Measurements from ENCODE around the gene CANT1. TPM values are rescaled to one million over a fixed set of nuclear protein-coding genes. Genes with fewer than 3 reads are reported as not detected.

The CANT1 gene
- total RNA-seq, 2 experiments from 2014 or later: 48.7 to 51.0 TPM

- H3K9me3 Mint-ChIP-seq: no peaks in the 10 kb centered on the region
These were observed 48.0 kb downstream of the CANT1 start for GRCh38 chr17:78961571-78961970.

GRCh38 chr17:78960928-78961327 lies 48.6 kb downstream of the CANT1 start:
- intact Hi-C loops (cut with micrococcal nuclease): no loop called here
- no peak for DNase-seq
- H3K27me3 Mint-ChIP-seq (ENCODE audit: low read depth): no peaks in the 10 kb centered on the region
- H3K36me3 Mint-ChIP-seq (ENCODE audit: low read depth): no peaks in the 10 kb centered on the region
- no peaks in the 10 kb centered on the region for H3K4me1 Mint-ChIP-seq (ENCODE audit: low read depth)
- no peak overlapping the region for H3K27ac Mint-ChIP-seq
- CTCF ChIA-PET: interaction anchor here (1.6 kb wide), 1 partner anchor 11 kb away, joined by 5 read pairs; no protein-coding TSS in a partner anchor
- H3K4me3 Mint-ChIP-seq: no peak overlapping the region
- no peaks in the 10 kb centered on the region for H3K9me3 Mint-ChIP-seq

More at GRCh38 chr17:78961571-78961970, 48.0 kb downstream of the CANT1 start:
- Mint-ChIP-seq H3K27me3 (ENCODE audit: low read depth) (no peaks in the 10 kb centered on the region), H3K4me1 (ENCODE audit: low read depth) (no peaks in the 10 kb centered on the region), H3K36me3 (ENCODE audit: low read depth) (no peaks in the 10 kb centered on the region), H3K27ac (no peak overlapping the region), H3K4me3 (no peak overlapping the region)
- DNase-seq: no peak
- intact Hi-C loops (cut with micrococcal nuclease): no loop called here
- CTCF ChIA-PET: no interaction called here

- Mint-ChIP-seq H3K4me1 (ENCODE audit: low read depth) (peaks cover under 1% of the 10 kb centered on the region), H3K9me3 (no peaks in the 10 kb centered on the region), H3K27me3 (ENCODE audit: low read depth) (no peaks in the 10 kb centered on the region), H3K4me3 (no peak overlapping the region), H3K36me3 (ENCODE audit: low read depth) (no peaks in the 10 kb centered on the region), H3K27ac (no peak overlapping the region)
- CTCF ChIA-PET: interaction anchor here (0.7 to 1.6 kb wide), 2 partner anchors 12 to 321 kb away, joined by 3 to 5 read pairs; no protein-coding TSS in a partner anchor
- intact Hi-C loops (cut with micrococcal nuclease): no loop called here
- DNase-seq: no peak
These were observed 49.8 kb downstream of the CANT1 start for GRCh38 chr17:78959803-78960202.

GRCh38 chr17:78958641-78959127 lies 50.9 kb downstream of the CANT1 start:
- intact Hi-C loops (cut with micrococcal nuclease): no loop called here
- H3K36me3 Mint-ChIP-seq (ENCODE audit: low read depth): no peaks in the 10 kb centered on the region
- peaks cover 1% of the 10 kb centered on the region for H3K4me1 Mint-ChIP-seq (ENCODE audit: low read depth)
- no peaks in the 10 kb centered on the region for H3K9me3 Mint-ChIP-seq
- no peak for DNase-seq
- H3K27me3 Mint-ChIP-seq (ENCODE audit: low read depth): no peaks in the 10 kb centered on the region
- CTCF ChIA-PET: interaction anchor here (1.2 kb wide), 1 partner anchor 11 kb away, joined by 3 read pairs; no protein-coding TSS in a partner anchor
- H3K4me3 Mint-ChIP-seq: no peak overlapping the region
- H3K27ac Mint-ChIP-seq: no peak overlapping the region

- Mint-ChIP-seq H3K9me3 (no peaks in the 10 kb centered on the region), H3K36me3 (ENCODE audit: low read depth) (no peaks in the 10 kb centered on the region), H3K4me1 (ENCODE audit: low read depth) (peaks cover 1% of the 10 kb centered on the region), H3K4me3 (no peak overlapping the region), H3K27ac (no peak overlapping the region), H3K27me3 (ENCODE audit: low read depth) (no peaks in the 10 kb centered on the region)
- intact Hi-C loops (cut with micrococcal nuclease): no loop called here
- DNase-seq: no peak
- CTCF ChIA-PET: interaction anchor here (0.6 kb wide), 1 partner anchor 36 kb away, joined by 3 read pairs; no protein-coding TSS in a partner anchor
These were observed 52.4 kb downstream of the CANT1 start for GRCh38 chr17:78957128-78957527.

- intact Hi-C loops (cut with micrococcal nuclease): no loop called here
- CTCF ChIA-PET: no interaction called here
- Mint-ChIP-seq H3K4me1 (ENCODE audit: low read depth) (peaks cover 1% of the 10 kb centered on the region), H3K36me3 (ENCODE audit: low read depth) (no peaks in the 10 kb centered on the region), H3K27ac (no peak overlapping the region), H3K9me3 (peaks cover 3% of the 10 kb centered on the region), H3K4me3 (no peak overlapping the region), H3K27me3 (ENCODE audit: low read depth) (no peaks in the 10 kb centered on the region)
- DNase-seq: no peak
These were observed 53.3 kb downstream of the CANT1 start for GRCh38 chr17:78956254-78956653.

- DNase-seq: no peak
- no peak overlapping the region for H3K4me3 Mint-ChIP-seq
- intact Hi-C loops (cut with micrococcal nuclease): no loop called here
- H3K27ac Mint-ChIP-seq: no peak overlapping the region
- H3K27me3 Mint-ChIP-seq (ENCODE audit: low read depth): no peaks in the 10 kb centered on the region
- no peaks in the 10 kb centered on the region for H3K36me3 Mint-ChIP-seq (ENCODE audit: low read depth)
- CTCF ChIA-PET: no interaction called here
- peaks cover 18% of the 10 kb centered on the region for H3K9me3 Mint-ChIP-seq
- peaks cover 1% of the 10 kb centered on the region for H3K4me1 Mint-ChIP-seq (ENCODE audit: low read depth)
These were observed 54.9 kb downstream of the CANT1 start for GRCh38 chr17:78954684-78955083.

- CTCF ChIA-PET: no interaction called here
- peaks cover 1% of the 10 kb centered on the region for H3K4me1 Mint-ChIP-seq (ENCODE audit: low read depth)
These were observed 55.9 kb downstream of the CANT1 start for GRCh38 chr17:78953356-78954350.

GRCh38 chr17:78952706-78953105 lies 56.9 kb downstream of the CANT1 start:
- CTCF ChIA-PET: interaction anchor here (2.0 kb wide), 1 partner anchor 18 kb away, joined by 7 read pairs; no protein-coding TSS in a partner anchor
- peaks cover 1% of the 10 kb centered on the region for H3K4me1 Mint-ChIP-seq (ENCODE audit: low read depth)
- H3K27ac Mint-ChIP-seq: no peak overlapping the region
- no peak for DNase-seq
- intact Hi-C loops (cut with micrococcal nuclease): no loop called here
- H3K9me3 Mint-ChIP-seq: peaks cover 20% of the 10 kb centered on the region
- H3K27me3 Mint-ChIP-seq (ENCODE audit: low read depth): no peaks in the 10 kb centered on the region
- no peaks in the 10 kb centered on the region for H3K36me3 Mint-ChIP-seq (ENCODE audit: low read depth)
- H3K4me3 Mint-ChIP-seq: no peak overlapping the region

More at GRCh38 chr17:78953356-78954350, 55.9 kb downstream of the CANT1 start:
- no peak overlapping the region for H3K4me3 Mint-ChIP-seq
- H3K36me3 Mint-ChIP-seq (ENCODE audit: low read depth): no peaks in the 10 kb centered on the region
- no peak for DNase-seq
- H3K27ac Mint-ChIP-seq: no peak overlapping the region
- intact Hi-C loops (cut with micrococcal nuclease): no loop called here
- H3K9me3 Mint-ChIP-seq: peaks cover 20% of the 10 kb centered on the region
- H3K27me3 Mint-ChIP-seq (ENCODE audit: low read depth): no peaks in the 10 kb centered on the region

- DNase-seq: no peak
- H3K9me3 Mint-ChIP-seq: peaks cover 20% of the 10 kb centered on the region
- intact Hi-C loops (cut with micrococcal nuclease): no loop called here
- CTCF ChIA-PET: interaction anchor here (2.0 kb wide), 1 partner anchor 19 kb away, joined by 7 read pairs; no protein-coding TSS in a partner anchor
- no peaks in the 10 kb centered on the region for H3K36me3 Mint-ChIP-seq (ENCODE audit: low read depth)
- no peak overlapping the region for H3K27ac Mint-ChIP-seq
- H3K27me3 Mint-ChIP-seq (ENCODE audit: low read depth): no peaks in the 10 kb centered on the region
- no peak overlapping the region for H3K4me3 Mint-ChIP-seq
- peaks cover 1% of the 10 kb centered on the region for H3K4me1 Mint-ChIP-seq (ENCODE audit: low read depth)
These were observed 57.5 kb downstream of the CANT1 start for GRCh38 chr17:78951967-78952551.

GRCh38 chr17:78950870-78951269 lies 58.7 kb downstream of the CANT1 start:
- H3K27me3 Mint-ChIP-seq (ENCODE audit: low read depth): no peaks in the 10 kb centered on the region
- H3K36me3 Mint-ChIP-seq (ENCODE audit: low read depth): no peaks in the 10 kb centered on the region
- no peak overlapping the region for H3K27ac Mint-ChIP-seq
- peaks cover 20% of the 10 kb centered on the region for H3K9me3 Mint-ChIP-seq
- no peak overlapping the region for H3K4me3 Mint-ChIP-seq
- CTCF ChIA-PET: interaction anchor here (1.4 to 2.0 kb wide), 2 partner anchors 20 to 87 kb away, joined by 3 to 7 read pairs; no protein-coding TSS in a partner anchor
- intact Hi-C loops (cut with micrococcal nuclease): no loop called here
- H3K4me1 Mint-ChIP-seq (ENCODE audit: low read depth): peaks cover 1% of the 10 kb centered on the region
- DNase-seq: no peak

Data from activated naive CD4-positive, alpha-beta T cell treated with anti-CD3 and anti-CD28 coated beads for 36 hours (primary cell).